Measurements from ENCODE around the gene CISD3. TPM values are rescaled to one million over a fixed set of nuclear protein-coding genes. Genes with fewer than 3 reads are reported as not detected.

The CISD3 gene
- total RNA-seq, 2 experiments from 2014 or later = 51.3 to 54.3 TPM

GRCh38 chr17:38702916-38703741 is 27.0 kb upstream of the CISD3 start:
- no peaks in the 10 kb centered on the region for H3K27me3 Mint-ChIP-seq
- CTCF ChIA-PET = interaction anchor here (0.7 to 2.4 kb wide), 4 partner anchors 26 to 31 kb away, joined by 3 to 12 read pairs (median 8); no protein-coding TSS in a partner anchor

GRCh38 chr17:38703742-38704605 is 26.2 kb upstream of the CISD3 start:
- ATAC-seq (peak; percentile 26), DNase-seq (peak; percentile 88)
- Mint-ChIP-seq H3K27me3 (no peaks in the 10 kb centered on the region), H3K36me3 (peaks cover 21% of the 10 kb centered on the region), H3K9me3 (ENCODE audit: low read depth) (no peaks in the 10 kb centered on the region), H3K27ac (peak overlapping the region; percentile 99), H3K4me3 (peak overlapping the region; percentile 90), H3K4me1 (peaks cover 43% of the 10 kb centered on the region)
- CTCF ChIA-PET = interaction anchor here (0.8 to 3.8 kb wide), 6 partner anchors 24 to 41 kb away, joined by 3 to 33 read pairs (median 12); partner anchors contain the start of gene CISD3

More at GRCh38 chr17:38702916-38703741, 27.0 kb upstream of the CISD3 start:
- H3K4me3 Mint-ChIP-seq = peak overlapping the region; percentile 90
- DNase-seq = peak; percentile 61
- no peak for ATAC-seq
- H3K36me3 Mint-ChIP-seq = peaks cover 17% of the 10 kb centered on the region
- H3K4me1 Mint-ChIP-seq = peaks cover 41% of the 10 kb centered on the region
- peak overlapping the region; percentile 99 for H3K27ac Mint-ChIP-seq
- H3K9me3 Mint-ChIP-seq (ENCODE audit: low read depth) = no peaks in the 10 kb centered on the region

GRCh38 chr17:38704606-38705522 is 25.3 kb upstream of the CISD3 start, which contains the start of gene MLLT6:
Gene MLLT6 (plus strand): TSS chr17:38705273. CDS start chr17:38705633, 360 bp downstream.
- H3K9me3 Mint-ChIP-seq (ENCODE audit: low read depth) = no peaks in the 10 kb centered on the region
- DNase-seq (peak; percentile 78), ATAC-seq (peak; percentile 28)
- H3K36me3 Mint-ChIP-seq = peaks cover 24% of the 10 kb centered on the region
- no peaks in the 10 kb centered on the region for H3K27me3 Mint-ChIP-seq
- H3K4me1 Mint-ChIP-seq = peaks cover 45% of the 10 kb centered on the region
- CTCF ChIA-PET = interaction anchor here (0.8 to 3.8 kb wide), 7 partner anchors 23 to 42 kb away, joined by 3 to 33 read pairs (median 7); partner anchors contain the start of gene CISD3
- peak within 1 kb of the TSS; percentile 99 for H3K27ac Mint-ChIP-seq
- peak within 1 kb of the TSS; percentile 90 for H3K4me3 Mint-ChIP-seq

GRCh38 chr17:38705523-38705802 is 24.7 kb upstream of the CISD3 start:
- no peak for ATAC-seq
- Mint-ChIP-seq H3K27ac (peak overlapping the region; percentile 58), H3K4me1 (peaks cover 47% of the 10 kb centered on the region), H3K4me3 (peak overlapping the region; percentile 90), H3K36me3 (peaks cover 29% of the 10 kb centered on the region), H3K27me3 (no peaks in the 10 kb centered on the region), H3K9me3 (ENCODE audit: low read depth) (no peaks in the 10 kb centered on the region)
- no peak for DNase-seq
- CTCF ChIA-PET = interaction anchor here (1.4 to 3.8 kb wide), 4 partner anchors 23 to 29 kb away, joined by 7 to 33 read pairs (median 23); partner anchors contain the start of gene CISD3

GRCh38 chr17:38705803-38706504 is 24.2 kb upstream of the CISD3 start:
- DNase-seq (no peak), ATAC-seq (no peak)
- peak overlapping the region; percentile 90 for H3K4me3 Mint-ChIP-seq
- CTCF ChIA-PET = interaction anchor here (0.9 to 3.8 kb wide), 5 partner anchors 12 to 30 kb away, joined by 4 to 33 read pairs (median 17); partner anchors contain the start of gene CISD3
- peaks cover 48% of the 10 kb centered on the region for H3K4me1 Mint-ChIP-seq
- no peaks in the 10 kb centered on the region for H3K27me3 Mint-ChIP-seq
- H3K9me3 Mint-ChIP-seq (ENCODE audit: low read depth) = no peaks in the 10 kb centered on the region
- peaks cover 29% of the 10 kb centered on the region for H3K36me3 Mint-ChIP-seq
- H3K27ac Mint-ChIP-seq = peak overlapping the region; percentile 90

GRCh38 chr17:38706505-38707216 is 23.5 kb upstream of the CISD3 start:
- ATAC-seq (no peak), DNase-seq (peak; percentile 50)
- H3K4me3 Mint-ChIP-seq = peak overlapping the region; percentile 90
- no peaks in the 10 kb centered on the region for H3K9me3 Mint-ChIP-seq (ENCODE audit: low read depth)
- H3K27me3 Mint-ChIP-seq = no peaks in the 10 kb centered on the region
- peaks cover 32% of the 10 kb centered on the region for H3K36me3 Mint-ChIP-seq
- peak overlapping the region; percentile 90 for H3K27ac Mint-ChIP-seq
- CTCF ChIA-PET = interaction anchor here (0.8 to 3.8 kb wide), 6 partner anchors 12 to 46 kb away, joined by 3 to 33 read pairs (median 12); partner anchors contain the start of genes CISD3 and PSMB3
- H3K4me1 Mint-ChIP-seq = peaks cover 48% of the 10 kb centered on the region

- H3K36me3 Mint-ChIP-seq = peaks cover 34% of the 10 kb centered on the region
- CTCF ChIA-PET = interaction anchor here (0.7 to 3.8 kb wide), 2 partner anchors 20 to 23 kb away, joined by 3 to 33 read pairs; no protein-coding TSS in a partner anchor
- H3K4me3 Mint-ChIP-seq = peak overlapping the region; percentile 90
- peaks cover 53% of the 10 kb centered on the region for H3K4me1 Mint-ChIP-seq
- ATAC-seq = no peak
- H3K9me3 Mint-ChIP-seq (ENCODE audit: low read depth) = no peaks in the 10 kb centered on the region
- peak overlapping the region; percentile 13 for H3K27ac Mint-ChIP-seq
- H3K27me3 Mint-ChIP-seq = no peaks in the 10 kb centered on the region
- no peak for DNase-seq
Observed at GRCh38 chr17:38707678-38708351, 22.3 kb upstream of the CISD3 start.

- DNase-seq = no peak
- CTCF ChIA-PET = interaction anchor here (1.1 to 2.2 kb wide), 5 partner anchors 12 to 26 kb away, joined by 3 to 19 read pairs (median 5); no protein-coding TSS in a partner anchor
- Mint-ChIP-seq H3K27me3 (no peaks in the 10 kb centered on the region), H3K36me3 (peaks cover 38% of the 10 kb centered on the region), H3K4me3 (no peak overlapping the region), H3K27ac (no peak overlapping the region), H3K9me3 (ENCODE audit: low read depth) (no peaks in the 10 kb centered on the region), H3K4me1 (peaks cover 54% of the 10 kb centered on the region)
- ATAC-seq = no peak
Observed at GRCh38 chr17:38709104-38709820, 20.9 kb upstream of the CISD3 start.

GRCh38 chr17:38709864-38710603 is 20.1 kb upstream of the CISD3 start:
- DNase-seq (no peak), ATAC-seq (no peak)
- no peak overlapping the region for H3K4me3 Mint-ChIP-seq
- peaks cover 58% of the 10 kb centered on the region for H3K4me1 Mint-ChIP-seq
- H3K27me3 Mint-ChIP-seq = no peaks in the 10 kb centered on the region
- no peak overlapping the region for H3K27ac Mint-ChIP-seq
- CTCF ChIA-PET = interaction anchor here (1.0 to 2.2 kb wide), 6 partner anchors 13 to 33 kb away, joined by 3 to 19 read pairs (median 4); no protein-coding TSS in a partner anchor
- H3K9me3 Mint-ChIP-seq (ENCODE audit: low read depth) = no peaks in the 10 kb centered on the region
- H3K36me3 Mint-ChIP-seq = peaks cover 39% of the 10 kb centered on the region

- CTCF ChIA-PET = interaction anchor here (1.0 to 2.2 kb wide), 6 partner anchors 14 to 34 kb away, joined by 3 to 19 read pairs (median 4); no protein-coding TSS in a partner anchor
- H3K4me3 Mint-ChIP-seq = no peak overlapping the region
- peaks cover 42% of the 10 kb centered on the region for H3K36me3 Mint-ChIP-seq
- H3K27me3 Mint-ChIP-seq = no peaks in the 10 kb centered on the region
- DNase-seq (no peak), ATAC-seq (no peak)
- H3K4me1 Mint-ChIP-seq = peaks cover 63% of the 10 kb centered on the region
- H3K9me3 Mint-ChIP-seq (ENCODE audit: low read depth) = no peaks in the 10 kb centered on the region
- peak overlapping the region; percentile 25 for H3K27ac Mint-ChIP-seq
Observed at GRCh38 chr17:38710604-38710962, 19.6 kb upstream of the CISD3 start.
